DMS153 treated with DMSO at 0.1 percent for 48 hours (cell line): ENCODE data around the gene SELENOK.

Experiments used
- DNase-seq: peaks from one replicate; lab custom pipeline; 2025; ENCODE audit not compliant: unreplicated experiment; lab: John Stamatoyannopoulos, UW

Gene SELENOK

GRCh38 chr3:53884623-53885022 lies 7.0 kb downstream of the SELENOK start:
- no peak for DNase-seq

DNA sequence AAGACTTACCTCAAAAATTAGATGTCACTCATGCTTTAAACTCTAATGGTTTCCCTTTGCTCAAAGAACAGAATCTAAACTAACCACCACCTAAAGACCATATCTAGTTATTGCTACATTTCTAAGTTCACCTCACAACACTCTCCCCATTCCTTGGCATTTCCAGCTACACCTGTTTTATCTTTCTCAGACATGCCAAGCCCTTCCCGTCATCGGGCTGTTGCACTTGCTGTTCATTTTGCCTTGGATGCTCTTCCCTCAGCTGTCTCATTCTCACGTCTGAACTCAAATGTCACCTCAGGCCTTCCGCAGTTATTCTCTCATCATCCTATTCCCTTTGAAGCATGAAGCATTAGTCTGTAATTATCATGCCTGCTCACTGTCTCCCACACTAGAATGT lies 8.7 kb downstream of the SELENOK start:
- DNase-seq, result no peak

DNA sequence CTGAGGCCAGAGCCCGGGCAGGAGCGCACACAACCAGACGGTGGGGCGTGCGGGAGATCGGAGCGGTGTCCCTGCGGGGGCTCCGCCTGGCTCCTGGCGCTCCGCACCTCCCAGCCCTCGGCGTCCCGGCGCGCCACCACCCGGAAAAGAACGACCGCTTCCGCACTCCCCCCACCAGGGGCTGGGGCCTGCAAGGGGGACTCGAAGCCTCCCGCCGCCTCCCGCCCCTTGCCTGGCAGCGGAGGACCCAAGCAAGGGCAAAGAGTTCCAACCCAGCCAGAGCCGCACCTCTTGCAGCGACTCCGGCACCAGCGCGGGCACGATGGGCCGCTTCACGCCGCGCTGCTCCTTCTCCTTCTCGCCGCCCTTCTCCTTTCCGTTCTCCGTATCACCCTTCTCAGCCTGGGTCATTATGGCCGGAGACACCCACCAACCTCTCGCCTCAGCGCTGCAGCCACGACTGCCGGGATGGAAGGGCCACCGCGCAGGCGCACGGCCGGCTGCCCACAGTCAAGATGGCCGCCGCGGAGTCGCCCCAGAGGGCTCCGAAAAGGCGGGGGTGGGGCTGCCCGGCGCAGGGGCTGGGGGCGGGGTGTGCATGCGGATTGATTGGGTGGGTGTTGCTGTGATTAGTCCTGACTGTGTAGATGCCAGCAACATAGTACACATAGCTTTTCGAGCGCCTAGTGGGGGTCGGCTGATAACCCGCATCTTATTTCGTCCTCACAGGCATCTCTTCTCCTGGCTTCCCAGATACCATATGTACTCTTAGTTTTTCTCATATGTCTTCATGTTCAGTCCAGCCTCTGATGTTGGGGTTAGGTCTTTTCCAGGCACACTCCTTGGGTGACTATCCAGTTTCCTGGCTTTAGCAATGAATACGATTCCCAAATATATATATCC lies 9.7 kb downstream of the SELENOK start, which contains the start of gene ACTR8:
TSS of gene ACTR8 (minus strand) at position 462 of the 903 bp plus-strand sequence. CDS start at position 411, 51 bp downstream.
- peak; percentile 20 for DNase-seq

- DNase-seq, result no peak
Measured at GRCh38 chr3:53880396-53881345, 11.0 kb downstream of the SELENOK start.

- no peak for DNase-seq
Measured at GRCh38 chr3:53865732-53866499, 25.7 kb downstream of the SELENOK start.

DNA sequence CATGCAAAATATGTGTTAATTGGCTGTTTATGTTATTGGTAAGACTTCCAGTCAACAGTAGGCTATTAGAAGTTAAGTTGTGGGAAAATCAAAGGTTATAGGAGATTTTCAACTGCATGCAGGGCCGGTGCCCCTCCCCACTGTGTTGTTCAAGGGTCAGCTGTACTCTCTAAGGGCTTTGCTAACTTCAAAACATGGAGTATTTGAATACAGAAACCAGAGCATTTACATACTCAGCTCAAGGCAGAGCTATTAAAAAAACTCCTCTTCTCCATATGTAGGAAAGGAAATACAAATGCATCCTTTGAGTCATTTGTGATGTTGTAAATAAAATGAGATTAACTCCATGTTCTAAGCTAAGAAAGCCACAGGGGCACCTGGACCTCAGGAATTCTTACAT lies 28.5 kb downstream of the SELENOK start:
- no peak for DNase-seq

- DNase-seq, result no peak
Measured at GRCh38 chr3:53862241-53862640, 29.4 kb downstream of the SELENOK start.

GRCh38 chr3:53860196-53860595 lies 31.5 kb downstream of the SELENOK start:
- DNase-seq, result no peak

DNA sequence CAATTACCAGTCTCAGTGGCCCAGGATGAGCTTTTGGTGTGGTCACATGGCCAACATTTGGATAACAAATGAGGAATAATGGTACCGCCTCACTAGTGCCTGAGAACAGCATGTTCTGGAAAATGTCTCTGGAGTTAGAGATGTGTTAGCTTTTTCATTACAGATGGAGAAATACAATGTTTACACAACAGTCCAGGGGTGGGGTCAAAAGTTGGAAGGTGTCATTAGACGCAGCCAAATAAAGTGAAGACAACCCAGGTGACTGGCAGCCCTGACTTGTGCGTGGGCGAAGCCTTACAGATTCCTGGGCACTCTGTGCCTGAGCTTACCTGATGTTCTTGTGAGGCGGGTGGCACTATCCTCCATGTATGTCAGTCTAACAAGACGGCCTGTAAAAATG lies 32.5 kb downstream of the SELENOK start:
- DNase-seq, result no peak

GRCh38 chr3:53858096-53858741 lies 33.4 kb downstream of the SELENOK start:
- DNase-seq, result no peak

DNA sequence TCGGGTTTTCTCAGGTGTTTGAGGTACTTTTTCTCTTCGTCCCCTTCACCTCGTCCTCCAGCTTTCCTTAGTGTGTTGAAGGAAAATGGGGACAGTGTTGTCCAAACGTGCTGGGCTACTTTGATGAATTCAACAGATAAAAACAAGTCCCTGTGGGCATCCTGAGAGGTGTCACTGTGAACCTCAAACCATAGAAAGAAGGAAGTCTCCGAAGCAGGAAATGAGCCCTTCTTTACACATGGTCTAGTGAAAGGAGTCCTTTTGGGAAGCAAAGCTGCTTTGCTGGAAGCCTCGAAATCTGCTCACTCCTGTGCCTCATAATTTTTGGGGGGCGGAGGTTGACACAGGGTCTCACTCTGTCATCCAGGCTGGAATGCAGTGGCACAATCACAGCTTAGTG lies 34.7 kb downstream of the SELENOK start:
- no peak for DNase-seq

GRCh38 chr3:53850895-53851294 lies 40.8 kb downstream of the SELENOK start:
- no peak for DNase-seq

GRCh38 chr3:53849916-53850315 lies 41.7 kb downstream of the SELENOK start:
- no peak for DNase-seq

- no peak for DNase-seq
Measured at GRCh38 chr3:53846851-53847155, 44.9 kb downstream of the SELENOK start.

DNA sequence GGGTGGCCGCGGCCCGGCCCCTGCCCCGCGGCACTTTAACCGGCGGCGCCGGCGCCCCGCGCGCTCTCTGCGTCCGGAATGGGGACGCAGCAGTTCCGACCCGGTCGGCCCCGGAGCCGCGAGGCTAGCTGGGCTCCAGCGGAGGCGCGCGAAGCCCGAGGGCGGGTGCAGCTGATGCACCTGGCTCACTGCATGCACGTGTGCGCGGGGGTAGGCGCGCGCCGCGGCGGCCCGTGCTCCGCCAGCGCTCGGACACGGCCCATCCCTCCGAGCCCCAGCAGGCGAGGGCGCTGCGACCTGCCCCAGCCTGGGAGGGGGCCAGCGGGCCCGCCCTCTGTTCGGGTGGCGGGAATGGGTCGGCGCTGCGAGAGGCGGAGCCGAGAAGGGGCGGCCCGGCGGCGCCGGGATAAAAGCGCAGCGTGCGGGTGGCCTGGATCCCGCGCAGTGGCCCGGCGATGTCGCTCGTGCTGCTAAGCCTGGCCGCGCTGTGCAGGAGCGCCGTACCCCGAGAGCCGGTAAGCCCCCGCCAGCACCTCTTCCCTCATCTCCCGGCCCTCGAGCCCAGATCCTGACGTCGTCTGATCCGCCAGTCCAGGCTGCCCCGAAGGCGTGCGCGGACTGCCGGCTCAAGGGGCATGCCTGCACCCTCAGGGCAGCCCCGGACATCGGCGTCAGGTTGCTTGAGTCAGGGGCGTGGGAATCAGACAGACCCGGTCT lies 45.4 kb downstream of the SELENOK start, which contains the start of the genes CHDH and IL17RB:
TSS of gene CHDH (minus strand) at position 286 of the 717 bp plus-strand sequence. CDS start 22,411 bp downstream, outside the sequence.
TSS of gene IL17RB (plus strand) at position 435 of the 717 bp plus-strand sequence. CDS start at position 456, 21 bp downstream.
- no peak for DNase-seq

- DNase-seq, result no peak
Measured at GRCh38 chr3:53845881-53846133, 45.9 kb downstream of the SELENOK start.

- no peak for DNase-seq
Measured at GRCh38 chr3:53845103-53845880, 46.4 kb downstream of the SELENOK start.

- DNase-seq, result no peak
Measured at GRCh38 chr3:53844262-53845102, 47.2 kb downstream of the SELENOK start.
